EH (cell line): ENCODE data around the gene ABLIM3.

Source experiments
- DNase-seq: peaks from one replicate; pipeline ENCODE4 v3.0.0-alpha.2; 2015; ENCODE audit warnings: low read depth

ABLIM3 gene

GRCh38 chr5:149188383-149188782 lies 47.1 kb downstream of the ABLIM3 start:
- no peak for DNase-seq

GRCh38 chr5:149195337-149195887 lies 54.1 kb downstream of the ABLIM3 start:
- DNase-seq: no peak

GRCh38 chr5:149195962-149196361 lies 54.7 kb downstream of the ABLIM3 start:
- no peak for DNase-seq

- no peak for DNase-seq
These were observed 56.9 kb downstream of the ABLIM3 start for GRCh38 chr5:149198148-149198547.

GRCh38 chr5:149200355-149200754 lies 59.1 kb downstream of the ABLIM3 start:
- no peak for DNase-seq

GRCh38 chr5:149201121-149201637 lies 59.9 kb downstream of the ABLIM3 start:
- DNase-seq: no peak

- DNase-seq: no peak
These were observed 61.7 kb downstream of the ABLIM3 start for GRCh38 chr5:149202910-149203451.

- peak; percentile 73 for DNase-seq
These were observed 62.7 kb downstream of the ABLIM3 start for GRCh38 chr5:149203921-149204441.

- DNase-seq: peak; percentile 92
These were observed 64.6 kb downstream of the ABLIM3 start for GRCh38 chr5:149205625-149206523.

- DNase-seq: no peak
These were observed 65.3 kb downstream of the ABLIM3 start for GRCh38 chr5:149206524-149207141.

- no peak for DNase-seq
These were observed 66.5 kb downstream of the ABLIM3 start for GRCh38 chr5:149207831-149208230.

GRCh38 chr5:149210225-149210624 lies 68.9 kb downstream of the ABLIM3 start:
- peak; percentile 83 for DNase-seq

- DNase-seq: peak; percentile 26
These were observed 69.7 kb downstream of the ABLIM3 start for GRCh38 chr5:149210968-149211490.

- peak; percentile 87 for DNase-seq
These were observed 70.3 kb downstream of the ABLIM3 start for GRCh38 chr5:149211566-149211965.

GRCh38 chr5:149212198-149212951 lies 71.1 kb downstream of the ABLIM3 start:
- DNase-seq: peak; percentile 100

- DNase-seq: no peak
These were observed 72.1 kb downstream of the ABLIM3 start for GRCh38 chr5:149213264-149213880.

GRCh38 chr5:149215478-149216090 lies 74.3 kb downstream of the ABLIM3 start:
- DNase-seq: peak; percentile 80

GRCh38 chr5:149216496-149216895 lies 75.2 kb downstream of the ABLIM3 start:
- DNase-seq: no peak

- DNase-seq: no peak
These were observed 76.0 kb downstream of the ABLIM3 start for GRCh38 chr5:149217096-149217802.

GRCh38 chr5:149217803-149218155 lies 76.5 kb downstream of the ABLIM3 start:
- no peak for DNase-seq
